ENCODE data around the gene TMOD3. TPM values are rescaled to one million over a fixed set of nuclear protein-coding genes. Genes with fewer than 3 reads are reported as not detected.

TMOD3 gene
- polyA plus RNA-seq, 2 donors: 25.7 to 42.8 TPM

GRCh38 chr15:51818150-51818549 lies 11.3 kb upstream of the TMOD3 start:
- WGBS, 2 donors: 85 to 88% methylated on average over 3 of the region's 3 CpGs
- Histone ChIP-seq H3K27me3 (ENCODE audit: control insufficient read depth in 1 of 2, insufficient read depth in 2 of 2, low read length in 2 of 2) (no peaks in the 10 kb centered on the region), H3K27ac (ENCODE audit: low read depth in 2 of 2, low read length in 1 of 2) (no peak overlapping the region), H3K4me1 (ENCODE audit: control insufficient read depth in 2 of 2, insufficient read depth in 2 of 2, low read length in 1 of 2) (peaks cover 0 to 3% of the 10 kb centered on the region in 2 donors), H3K9me3 (ENCODE audit: control insufficient read depth in 2 of 2, insufficient read depth in 1 of 2, low read depth in 1 of 2, low read length in 1 of 2) (peaks cover 0 to 3% of the 10 kb centered on the region in 2 donors), H3K36me3 (ENCODE audit: control insufficient read depth in 2 of 2, insufficient read depth in 2 of 2, low read length in 1 of 2) (peaks cover 0 to 3% of the 10 kb centered on the region in 2 donors), H3K4me3 (ENCODE audit: low read depth in 1 of 2, low read length in 2 of 2) (no peak overlapping the region)

DNA sequence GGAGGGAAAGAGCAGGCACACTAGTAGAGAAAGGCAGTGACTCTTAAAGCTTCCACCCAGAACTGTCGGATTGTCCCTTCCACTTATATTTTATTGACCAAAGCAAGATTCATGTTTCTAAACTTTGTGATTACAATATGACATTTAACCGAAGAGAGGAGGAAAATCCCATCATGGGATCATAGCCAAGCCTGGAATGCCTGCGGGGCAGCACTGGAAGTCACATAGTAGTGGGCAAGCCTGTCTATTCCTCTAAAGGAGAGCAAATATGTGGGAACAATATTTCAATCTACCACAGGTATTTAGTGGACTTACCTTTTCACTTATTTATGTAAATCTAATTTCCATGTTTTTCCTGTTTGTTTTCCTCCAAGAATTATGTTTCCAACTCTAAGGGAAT lies 3.8 kb upstream of the TMOD3 start:
- Histone ChIP-seq H3K9me3 (ENCODE audit: control insufficient read depth in 2 of 2, insufficient read depth in 1 of 2, low read depth in 1 of 2, low read length in 1 of 2) (peaks cover 0 to 3% of the 10 kb centered on the region in 2 donors), H3K27ac (ENCODE audit: low read depth in 2 of 2, low read length in 1 of 2) (no peak overlapping the region), H3K4me1 (ENCODE audit: control insufficient read depth in 2 of 2, insufficient read depth in 2 of 2, low read length in 1 of 2) (no peaks in the 10 kb centered on the region), H3K4me3 (ENCODE audit: low read depth in 1 of 2, low read length in 2 of 2) (no peak overlapping the region), H3K27me3 (ENCODE audit: control insufficient read depth in 1 of 2, insufficient read depth in 2 of 2, low read length in 2 of 2) (no peaks in the 10 kb centered on the region), H3K36me3 (ENCODE audit: control insufficient read depth in 2 of 2, insufficient read depth in 2 of 2, low read length in 1 of 2) (no peaks in the 10 kb centered on the region)
- WGBS, 2 donors: 57 to 63% methylated on average over 3 of the region's 3 CpGs

GRCh38 chr15:51828621-51829375 lies 655 bp upstream of the TMOD3 start:
- WGBS, 2 donors: 69 to 76% methylated on average over 9 of the region's 9 CpGs
- Histone ChIP-seq H3K36me3 (ENCODE audit: control insufficient read depth in 2 of 2, insufficient read depth in 2 of 2, low read length in 1 of 2) (no peaks in the 10 kb centered on the region), H3K27me3 (ENCODE audit: control insufficient read depth in 1 of 2, insufficient read depth in 2 of 2, low read length in 2 of 2) (no peaks in the 10 kb centered on the region), H3K4me3 (ENCODE audit: low read depth in 1 of 2, low read length in 2 of 2) (peak overlapping the region in 1 of 2 donors; percentile 65), H3K9me3 (ENCODE audit: control insufficient read depth in 2 of 2, insufficient read depth in 1 of 2, low read depth in 1 of 2, low read length in 1 of 2) (no peaks in the 10 kb centered on the region), H3K4me1 (ENCODE audit: control insufficient read depth in 2 of 2, insufficient read depth in 2 of 2, low read length in 1 of 2) (peaks cover 0 to 3% of the 10 kb centered on the region in 2 donors), H3K27ac (ENCODE audit: low read depth in 2 of 2, low read length in 1 of 2) (peak overlapping the region; percentile 94 to 96)

- H3K4me1 ChIP-seq (ENCODE audit: control insufficient read depth in 2 of 2, insufficient read depth in 2 of 2, low read length in 1 of 2): peaks cover 0 to 3% of the 10 kb centered on the region in 2 donors
These were observed 888 bp downstream of the TMOD3 start for GRCh38 chr15:51830276-51830806.

GRCh38 chr15:51833772-51834171 lies 4.3 kb downstream of the TMOD3 start:
- Histone ChIP-seq H3K36me3 (ENCODE audit: control insufficient read depth in 2 of 2, insufficient read depth in 2 of 2, low read length in 1 of 2) (peaks cover 0 to 3% of the 10 kb centered on the region in 2 donors), H3K27ac (ENCODE audit: low read depth in 2 of 2, low read length in 1 of 2) (no peak overlapping the region), H3K27me3 (ENCODE audit: control insufficient read depth in 1 of 2, insufficient read depth in 2 of 2, low read length in 2 of 2) (no peaks in the 10 kb centered on the region), H3K9me3 (ENCODE audit: control insufficient read depth in 2 of 2, insufficient read depth in 1 of 2, low read depth in 1 of 2, low read length in 1 of 2) (no peaks in the 10 kb centered on the region), H3K4me3 (ENCODE audit: low read depth in 1 of 2, low read length in 2 of 2) (no peak overlapping the region), H3K4me1 (ENCODE audit: control insufficient read depth in 2 of 2, insufficient read depth in 2 of 2, low read length in 1 of 2) (peaks cover 0 to 3% of the 10 kb centered on the region in 2 donors)
- 45 to 54% methylated on average over 1 of the region's 1 CpG for WGBS, 2 donors

More at GRCh38 chr15:51830276-51830806, 888 bp downstream of the TMOD3 start:
- WGBS, 2 donors: 0 to 1% methylated on average over 8 of the region's 8 CpGs
- peak overlapping the region; percentile 65 to 89 for H3K4me3 ChIP-seq (ENCODE audit: low read depth in 1 of 2, low read length in 2 of 2)
- H3K9me3 ChIP-seq (ENCODE audit: control insufficient read depth in 2 of 2, insufficient read depth in 1 of 2, low read depth in 1 of 2, low read length in 1 of 2): no peaks in the 10 kb centered on the region
- no peaks in the 10 kb centered on the region for H3K27me3 ChIP-seq (ENCODE audit: control insufficient read depth in 1 of 2, insufficient read depth in 2 of 2, low read length in 2 of 2)
- peak overlapping the region; percentile 94 to 96 for H3K27ac ChIP-seq (ENCODE audit: low read depth in 2 of 2, low read length in 1 of 2)
- no peaks in the 10 kb centered on the region for H3K36me3 ChIP-seq (ENCODE audit: control insufficient read depth in 2 of 2, insufficient read depth in 2 of 2, low read length in 1 of 2)

- Histone ChIP-seq H3K4me3 (ENCODE audit: low read depth in 1 of 2, low read length in 2 of 2) (peak overlapping the region in 1 of 2 donors; percentile 19), H3K27ac (ENCODE audit: low read depth in 2 of 2, low read length in 1 of 2) (peak overlapping the region in 1 of 2 donors; percentile 21), H3K36me3 (ENCODE audit: control insufficient read depth in 2 of 2, insufficient read depth in 2 of 2, low read length in 1 of 2) (peaks cover 0 to 3% of the 10 kb centered on the region in 2 donors), H3K27me3 (ENCODE audit: control insufficient read depth in 1 of 2, insufficient read depth in 2 of 2, low read length in 2 of 2) (no peaks in the 10 kb centered on the region), H3K9me3 (ENCODE audit: control insufficient read depth in 2 of 2, insufficient read depth in 1 of 2, low read depth in 1 of 2, low read length in 1 of 2) (no peaks in the 10 kb centered on the region), H3K4me1 (ENCODE audit: control insufficient read depth in 2 of 2, insufficient read depth in 2 of 2, low read length in 1 of 2) (peaks cover 0 to under 1% of the 10 kb centered on the region in 2 donors)
- WGBS, 2 donors: 40 to 46% methylated on average over 4 of the region's 4 CpGs
These were observed 8.4 kb downstream of the TMOD3 start for GRCh38 chr15:51837792-51838251.

DNA sequence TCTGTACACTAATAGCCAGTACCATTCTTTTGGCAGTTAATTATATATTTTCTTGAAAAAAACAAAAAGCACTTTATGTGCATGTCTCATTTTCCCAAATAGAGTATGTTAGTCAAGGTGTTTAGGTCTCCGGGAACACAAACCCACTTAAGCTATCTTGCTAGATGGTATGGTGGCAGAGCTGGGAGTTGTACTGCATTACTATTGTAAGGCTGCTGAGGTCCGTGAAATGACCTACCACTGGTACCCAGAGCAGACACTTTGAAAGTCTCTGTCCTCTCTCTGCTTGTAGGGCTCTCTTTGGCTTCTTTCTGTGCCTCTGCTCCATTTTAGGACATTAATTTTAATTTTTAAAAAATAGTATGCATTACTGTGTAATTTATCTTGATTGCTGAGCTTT lies 8.8 kb downstream of the TMOD3 start:
- Histone ChIP-seq H3K9me3 (ENCODE audit: control insufficient read depth in 2 of 2, insufficient read depth in 1 of 2, low read depth in 1 of 2, low read length in 1 of 2) (no peaks in the 10 kb centered on the region), H3K4me3 (ENCODE audit: low read depth in 1 of 2, low read length in 2 of 2) (peak overlapping the region in 1 of 2 donors; percentile 19), H3K27ac (ENCODE audit: low read depth in 2 of 2, low read length in 1 of 2) (no peak overlapping the region), H3K36me3 (ENCODE audit: control insufficient read depth in 2 of 2, insufficient read depth in 2 of 2, low read length in 1 of 2) (peaks cover 0 to 3% of the 10 kb centered on the region in 2 donors), H3K4me1 (ENCODE audit: control insufficient read depth in 2 of 2, insufficient read depth in 2 of 2, low read length in 1 of 2) (peaks cover 0 to 4% of the 10 kb centered on the region in 2 donors), H3K27me3 (ENCODE audit: control insufficient read depth in 1 of 2, insufficient read depth in 2 of 2, low read length in 2 of 2) (no peaks in the 10 kb centered on the region)
- 73 to 74% methylated on average over 2 of the region's 2 CpGs for WGBS, 2 donors

DNA sequence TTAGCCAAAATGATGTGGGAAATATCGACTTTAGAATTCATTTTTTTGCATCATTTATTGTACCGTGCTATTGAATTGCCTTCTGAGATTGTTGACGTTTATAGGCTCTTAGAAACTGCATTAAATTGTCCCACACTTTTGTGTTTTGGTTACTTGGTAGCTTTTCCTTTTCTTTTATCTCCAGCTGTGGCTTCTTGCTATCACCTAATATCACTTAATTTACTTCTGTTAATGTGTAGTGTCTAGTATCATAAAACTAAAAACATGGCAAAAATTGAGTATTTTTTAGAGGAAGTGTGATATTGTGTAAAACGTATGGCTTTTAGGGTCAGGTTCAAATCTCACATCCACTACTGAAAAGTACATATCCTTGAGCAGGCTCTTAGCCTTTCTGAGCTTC lies 11.2 kb downstream of the TMOD3 start:
- no peaks in the 10 kb centered on the region for H3K9me3 ChIP-seq (ENCODE audit: control insufficient read depth in 2 of 2, insufficient read depth in 1 of 2, low read depth in 1 of 2, low read length in 1 of 2)
- H3K27me3 ChIP-seq (ENCODE audit: control insufficient read depth in 1 of 2, insufficient read depth in 2 of 2, low read length in 2 of 2): no peaks in the 10 kb centered on the region
- 78 to 81% methylated on average over 4 of the region's 4 CpGs for WGBS, 2 donors
- peaks cover 0 to 3% of the 10 kb centered on the region in 2 donors for H3K36me3 ChIP-seq (ENCODE audit: control insufficient read depth in 2 of 2, insufficient read depth in 2 of 2, low read length in 1 of 2)
- H3K4me1 ChIP-seq (ENCODE audit: control insufficient read depth in 2 of 2, insufficient read depth in 2 of 2, low read length in 1 of 2): peaks cover 0 to 4% of the 10 kb centered on the region in 2 donors
- H3K27ac ChIP-seq (ENCODE audit: low read depth in 2 of 2, low read length in 1 of 2): no peak overlapping the region
- H3K4me3 ChIP-seq (ENCODE audit: low read depth in 1 of 2, low read length in 2 of 2): no peak overlapping the region

DNA sequence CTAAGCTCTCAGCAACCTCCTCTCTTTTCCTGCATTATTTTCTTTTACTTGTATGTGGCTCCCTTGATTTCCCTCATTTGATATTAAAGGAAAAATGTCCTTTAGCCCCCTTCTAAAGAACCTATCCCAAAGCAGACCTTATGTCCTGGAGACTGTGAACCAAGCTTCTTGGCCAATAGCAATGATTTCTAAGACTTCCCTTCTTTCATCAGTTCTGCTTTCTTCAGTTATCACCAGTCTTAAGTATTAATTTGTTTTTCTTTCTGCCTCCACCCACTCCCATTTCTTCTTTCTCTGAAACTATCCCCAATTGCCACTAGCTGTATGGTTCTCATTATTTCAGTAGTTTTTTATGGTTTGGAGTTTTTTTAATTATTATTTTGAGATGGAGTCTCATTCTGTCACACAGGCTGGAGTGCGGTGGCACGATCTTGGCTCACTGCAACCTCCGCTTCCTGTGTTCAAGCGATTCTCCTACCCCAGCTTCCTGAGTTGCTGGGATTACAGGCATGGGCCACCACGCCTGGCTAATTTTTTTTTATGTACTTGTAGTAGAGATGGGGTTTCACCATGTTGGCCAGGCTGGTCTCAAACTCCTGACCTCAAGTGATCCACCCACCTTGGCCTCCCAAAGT lies 12.1 kb downstream of the TMOD3 start:
- Histone ChIP-seq H3K9me3 (ENCODE audit: control insufficient read depth in 2 of 2, insufficient read depth in 1 of 2, low read depth in 1 of 2, low read length in 1 of 2) (no peaks in the 10 kb centered on the region), H3K36me3 (ENCODE audit: control insufficient read depth in 2 of 2, insufficient read depth in 2 of 2, low read length in 1 of 2) (peaks cover 0 to 3% of the 10 kb centered on the region in 2 donors), H3K4me3 (ENCODE audit: low read depth in 1 of 2, low read length in 2 of 2) (peak overlapping the region in 1 of 2 donors; percentile 8), H3K27ac (ENCODE audit: low read depth in 2 of 2, low read length in 1 of 2) (no peak overlapping the region), H3K4me1 (ENCODE audit: control insufficient read depth in 2 of 2, insufficient read depth in 2 of 2, low read length in 1 of 2) (peaks cover 0 to 4% of the 10 kb centered on the region in 2 donors), H3K27me3 (ENCODE audit: control insufficient read depth in 1 of 2, insufficient read depth in 2 of 2, low read length in 2 of 2) (no peaks in the 10 kb centered on the region)
- WGBS, 2 donors: 74 to 75% methylated on average over 5 of the region's 5 CpGs

Measured in esophagus (tissue), 2 donors.